HepG2 (cell line): ENCODE results near the gene FCMR. TPM values are rescaled to one million over a fixed set of nuclear protein-coding genes. Genes with fewer than 3 reads are reported as not detected.
A peak's percentile ranks its signal among the peaks of the same experiment; 100 is the strongest.

Experiments
- CBFB ChIP-seq: sonication (generic); formaldehyde crosslinking; IDR thresholded peaks from 2 replicates; pipeline ENCODE4 v1.4.0; 2020; ENCODE audit warnings: missing genetic modification reagents
- DPF2 ChIP-seq: sonication (generic); formaldehyde crosslinking; IDR thresholded peaks from 2 replicates; pipeline ENCODE4 v1.4.0; 2020; ENCODE audit warnings: mild to moderate bottlenecking, low read depth, missing genetic modification reagents, borderline replicate concordance
- ELF3 ChIP-seq: IDR thresholded peaks from 2 replicates; pipeline ENCODE4 v1.6.1; 2016; ENCODE audit warnings: missing genetic modification reagents, missing compliant biosample characterization
- HOXA3 ChIP-seq: sonication (generic); formaldehyde crosslinking; IDR thresholded peaks from 2 replicates; pipeline ENCODE4 v1.5.0; 2020; ENCODE audit warnings: missing genetic modification reagents
- JARID2 ChIP-seq: sonication (generic); formaldehyde crosslinking; IDR thresholded peaks from 2 replicates; pipeline ENCODE4 v1.8.1; 2023; ENCODE audit warnings: missing genetic modification reagents, inconsistent platforms; ENCODE audit not compliant: insufficient replicate concordance
- MED1 ChIP-seq: sonication (generic); formaldehyde crosslinking; IDR thresholded peaks from 2 replicates; pipeline ENCODE4 v1.4.0; 2020; ENCODE audit warnings: missing genetic modification reagents
- NR2C2 ChIP-seq: sonication (generic); formaldehyde crosslinking; IDR thresholded peaks from 2 replicates; pipeline ENCODE4 v1.4.0; 2020; ENCODE audit warnings: missing genetic modification reagents, mild to moderate bottlenecking, moderate library complexity, borderline replicate concordance
- RBM39 ChIP-seq: fragments of 200-400 bp; formaldehyde crosslinking; IDR thresholded peaks from one replicate; pipeline ENCODE4 v1.6.1; 2018; ENCODE audit warnings: antibody characterized with exemption, mild to moderate bottlenecking, low read depth, low read length; ENCODE audit not compliant: poor library complexity, severe bottlenecking
- REL ChIP-seq: sonication (generic); formaldehyde crosslinking; conservative IDR thresholded peaks from 2 replicates; pipeline ENCODE4 v1.8.0; 2022; ENCODE audit warnings: mild to moderate bottlenecking, missing genetic modification reagents, moderate library complexity
- SIX4 ChIP-seq: sonication (generic); formaldehyde crosslinking; IDR thresholded peaks from 2 replicates; pipeline ENCODE4 v1.4.0; 2020; ENCODE audit warnings: missing genetic modification reagents
- SP1 ChIP-seq, 2 experiments: fragments of 450-650 bp in 1 of 2; sonication (generic) in 1 of 2; formaldehyde crosslinking in 1 of 2; IDR thresholded peaks; 2 replicates each; pipeline versions ENCODE4 v1.4.0 to v1.6.1; 2016 to 2020; ENCODE audit warnings: missing genetic modification reagents in 1 of 2
- STAG1 ChIP-seq: sonication (generic); formaldehyde crosslinking; IDR thresholded peaks from 2 replicates; pipeline ENCODE4 v1.4.0; 2020; ENCODE audit warnings: missing genetic modification reagents
- TRIM24 ChIP-seq: sonication (generic); formaldehyde crosslinking; IDR thresholded peaks from 2 replicates; pipeline ENCODE4 v1.8.0; 2022; ENCODE audit warnings: mild to moderate bottlenecking, missing genetic modification reagents
- ZBTB7A ChIP-seq: sonication (generic); formaldehyde crosslinking; IDR thresholded peaks from 2 replicates; pipeline ENCODE4 v1.8.0; 2022; ENCODE audit warnings: mild to moderate bottlenecking, missing genetic modification reagents
- ZFAT ChIP-seq: sonication (generic); formaldehyde crosslinking; conservative IDR thresholded peaks from 2 replicates; pipeline ENCODE4 v1.8.1; 2023; ENCODE audit warnings: missing genetic modification reagents, inconsistent platforms
- ZNF264 ChIP-seq: sonication (generic); formaldehyde crosslinking; IDR thresholded peaks from 2 replicates; pipeline ENCODE4 v1.4.0; 2020; ENCODE audit warnings: missing genetic modification reagents
- ZNF331 ChIP-seq: sonication (generic); formaldehyde crosslinking; IDR thresholded peaks from 2 replicates; pipeline ENCODE4 v1.4.0; 2020; ENCODE audit warnings: missing genetic modification reagents
- ZNF589 ChIP-seq: sonication (generic); formaldehyde crosslinking; conservative IDR thresholded peaks from 2 replicates; pipeline ENCODE4 v1.8.0; 2022; ENCODE audit warnings: mild to moderate bottlenecking, moderate library complexity, missing genetic modification reagents
- ZNF703 ChIP-seq: sonication (generic); formaldehyde crosslinking; IDR thresholded peaks from 2 replicates; pipeline ENCODE4 v1.5.1; 2020; ENCODE audit warnings: missing genetic modification reagents, mild to moderate bottlenecking, moderate library complexity, borderline replicate concordance
- ZNF816 ChIP-seq: sonication (generic); formaldehyde crosslinking; IDR thresholded peaks from 2 replicates; pipeline ENCODE4 v1.8.0; 2022; ENCODE audit warnings: missing genetic modification reagents, mild to moderate bottlenecking, borderline replicate concordance
- polyA plus RNA-seq, 8 experiments: library from polyadenylated mRNA; depleted of rRNA in 3 of 8; stranded (reverse) in 7 of 8; unstranded in 1 of 8; fragments of >200 nt; fragmentation: Illumina TruSeq in 4 of 8; extraction: Trizol in 4 of 8; gene quantifications; 2 replicates each; pipeline versions ENCODE4 v1.2.1 to v1.2.3, GENCODE V29; 2011 to 2016; ENCODE audit warnings: low read depth in 4 of 8, missing spikeins in 1 of 8, mixed read lengths in 1 of 8; ENCODE audit not compliant: insufficient read depth in 1 of 8
- total RNA-seq, 5 experiments: library from RNA; depleted of rRNA; stranded (reverse); fragments of >200 nt; fragmentation: Illumina TruSeq; extraction: Trizol; gene quantifications; 2 replicates each; pipeline ENCODE4 v1.2.3, GENCODE V29; 2016; ENCODE audit warnings: low read depth in 1 of 5
- TF ChIP-seq, protein P1 (sequence below): sonication (generic); formaldehyde crosslinking; conservative IDR thresholded peaks from 2 replicates; pipeline ENCODE4 v1.4.0; 2020; ENCODE audit warnings: mild to moderate bottlenecking, missing genetic modification reagents, moderate library complexity
- TF ChIP-seq, protein P2 (sequence below): sonication (generic); formaldehyde crosslinking; IDR thresholded peaks from 2 replicates; pipeline ENCODE4 v1.8.1; 2023; ENCODE audit warnings: mild to moderate bottlenecking, inconsistent platforms, moderate library complexity, missing genetic modification reagents, borderline replicate concordance
- TF ChIP-seq, protein P3 (sequence below): sonication (generic); formaldehyde crosslinking; IDR thresholded peaks from 2 replicates; pipeline ENCODE4 v1.5.1; 2020; ENCODE audit warnings: mild to moderate bottlenecking, moderate library complexity, missing genetic modification reagents
- TF ChIP-seq, protein P4 (sequence below): fragments of 450-650 bp; IDR thresholded peaks from 2 replicates; pipeline ENCODE4 v1.6.1; 2017

The FCMR gene
- total and polyA plus RNA-seq, 2 of the 13 experiments (the other 11 are each of a cell fraction or from before 2014, with no cell fraction given) = not detected

DNA sequence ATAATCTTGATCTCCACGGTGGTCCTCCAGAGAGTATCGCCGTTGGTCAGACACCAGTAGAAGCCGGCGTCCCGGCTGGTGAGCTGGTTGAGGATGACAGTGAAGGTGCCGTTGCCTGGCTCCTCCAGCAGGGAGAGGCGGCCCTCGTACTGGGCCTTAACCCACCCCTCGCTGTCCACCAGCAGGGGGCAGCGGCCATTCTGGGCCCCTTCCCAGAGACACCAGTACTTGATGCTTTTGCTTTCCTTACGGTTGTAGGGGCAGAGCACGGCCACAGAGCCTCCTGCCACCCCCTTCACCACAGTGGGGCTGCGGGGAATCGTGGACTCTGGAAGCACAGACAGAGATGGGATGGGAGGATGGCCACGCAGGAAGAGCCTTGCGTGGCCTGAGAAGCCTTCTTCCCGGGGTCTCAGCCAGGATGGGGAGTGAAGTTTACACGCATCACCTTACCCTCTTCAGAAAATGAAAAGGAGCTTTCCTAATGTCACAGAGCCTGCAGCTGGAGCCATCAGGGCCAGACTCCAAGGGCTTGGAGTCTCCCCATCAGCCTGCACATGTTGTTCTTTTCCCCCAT, 13.8 kb upstream of the FCMR start (continued):
- peak; percentile 92 for TF ChIP-seq STAG1 (CRISPR knock-in tag)
- no peak for TF ChIP-seq ZNF264 (CRISPR knock-in tag)
- TF ChIP-seq, protein P1, sequence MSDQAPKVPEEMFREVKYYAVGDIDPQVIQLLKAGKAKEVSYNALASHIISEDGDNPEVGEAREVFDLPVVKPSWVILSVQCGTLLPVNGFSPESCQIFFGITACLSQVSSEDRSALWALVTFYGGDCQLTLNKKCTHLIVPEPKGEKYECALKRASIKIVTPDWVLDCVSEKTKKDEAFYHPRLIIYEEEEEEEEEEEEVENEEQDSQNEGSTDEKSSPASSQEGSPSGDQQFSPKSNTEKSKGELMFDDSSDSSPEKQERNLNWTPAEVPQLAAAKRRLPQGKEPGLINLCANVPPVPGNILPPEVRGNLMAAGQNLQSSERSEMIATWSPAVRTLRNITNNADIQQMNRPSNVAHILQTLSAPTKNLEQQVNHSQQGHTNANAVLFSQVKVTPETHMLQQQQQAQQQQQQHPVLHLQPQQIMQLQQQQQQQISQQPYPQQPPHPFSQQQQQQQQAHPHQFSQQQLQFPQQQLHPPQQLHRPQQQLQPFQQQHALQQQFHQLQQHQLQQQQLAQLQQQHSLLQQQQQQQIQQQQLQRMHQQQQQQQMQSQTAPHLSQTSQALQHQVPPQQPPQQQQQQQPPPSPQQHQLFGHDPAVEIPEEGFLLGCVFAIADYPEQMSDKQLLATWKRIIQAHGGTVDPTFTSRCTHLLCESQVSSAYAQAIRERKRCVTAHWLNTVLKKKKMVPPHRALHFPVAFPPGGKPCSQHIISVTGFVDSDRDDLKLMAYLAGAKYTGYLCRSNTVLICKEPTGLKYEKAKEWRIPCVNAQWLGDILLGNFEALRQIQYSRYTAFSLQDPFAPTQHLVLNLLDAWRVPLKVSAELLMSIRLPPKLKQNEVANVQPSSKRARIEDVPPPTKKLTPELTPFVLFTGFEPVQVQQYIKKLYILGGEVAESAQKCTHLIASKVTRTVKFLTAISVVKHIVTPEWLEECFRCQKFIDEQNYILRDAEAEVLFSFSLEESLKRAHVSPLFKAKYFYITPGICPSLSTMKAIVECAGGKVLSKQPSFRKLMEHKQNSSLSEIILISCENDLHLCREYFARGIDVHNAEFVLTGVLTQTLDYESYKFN (CRISPR knock-in tag) = no peak
- TF ChIP-seq, protein P2, sequence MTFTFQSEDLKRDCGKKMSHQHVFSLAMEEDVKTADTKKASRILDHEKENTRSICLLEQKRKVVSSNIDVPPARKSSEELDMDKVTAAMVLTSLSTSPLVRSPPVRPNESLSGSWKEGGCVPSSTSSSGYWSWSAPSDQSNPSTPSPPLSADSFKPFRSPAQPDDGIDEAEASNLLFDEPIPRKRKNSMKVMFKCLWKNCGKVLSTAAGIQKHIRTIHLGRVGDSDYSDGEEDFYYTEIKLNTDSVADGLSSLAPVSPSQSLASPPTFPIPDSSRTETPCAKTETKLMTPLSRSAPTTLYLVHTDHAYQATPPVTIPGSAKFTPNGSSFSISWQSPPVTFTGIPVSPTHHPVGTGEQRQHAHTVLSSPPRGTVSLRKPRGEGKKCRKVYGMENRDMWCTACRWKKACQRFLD (CRISPR knock-in tag) = no peak
- TF ChIP-seq NR2C2 = no peak
- TF ChIP-seq ELF3 (CRISPR knock-in tag) = peak; percentile 37; the same call in 1 of the 2 replicates
- no peak for TF ChIP-seq ZNF589
- TF ChIP-seq, protein P3, sequence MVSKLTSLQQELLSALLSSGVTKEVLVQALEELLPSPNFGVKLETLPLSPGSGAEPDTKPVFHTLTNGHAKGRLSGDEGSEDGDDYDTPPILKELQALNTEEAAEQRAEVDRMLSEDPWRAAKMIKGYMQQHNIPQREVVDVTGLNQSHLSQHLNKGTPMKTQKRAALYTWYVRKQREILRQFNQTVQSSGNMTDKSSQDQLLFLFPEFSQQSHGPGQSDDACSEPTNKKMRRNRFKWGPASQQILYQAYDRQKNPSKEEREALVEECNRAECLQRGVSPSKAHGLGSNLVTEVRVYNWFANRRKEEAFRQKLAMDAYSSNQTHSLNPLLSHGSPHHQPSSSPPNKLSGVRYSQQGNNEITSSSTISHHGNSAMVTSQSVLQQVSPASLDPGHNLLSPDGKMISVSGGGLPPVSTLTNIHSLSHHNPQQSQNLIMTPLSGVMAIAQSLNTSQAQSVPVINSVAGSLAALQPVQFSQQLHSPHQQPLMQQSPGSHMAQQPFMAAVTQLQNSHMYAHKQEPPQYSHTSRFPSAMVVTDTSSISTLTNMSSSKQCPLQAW (CRISPR knock-in tag) = peak; percentile 54; the same call in 1 of the 2 replicates
- no peak for TF ChIP-seq DPF2 (CRISPR knock-in tag)
- TF ChIP-seq ZNF703 (CRISPR knock-in tag) = no peak
- no peak for TF ChIP-seq JARID2
- TF ChIP-seq, protein P4, sequence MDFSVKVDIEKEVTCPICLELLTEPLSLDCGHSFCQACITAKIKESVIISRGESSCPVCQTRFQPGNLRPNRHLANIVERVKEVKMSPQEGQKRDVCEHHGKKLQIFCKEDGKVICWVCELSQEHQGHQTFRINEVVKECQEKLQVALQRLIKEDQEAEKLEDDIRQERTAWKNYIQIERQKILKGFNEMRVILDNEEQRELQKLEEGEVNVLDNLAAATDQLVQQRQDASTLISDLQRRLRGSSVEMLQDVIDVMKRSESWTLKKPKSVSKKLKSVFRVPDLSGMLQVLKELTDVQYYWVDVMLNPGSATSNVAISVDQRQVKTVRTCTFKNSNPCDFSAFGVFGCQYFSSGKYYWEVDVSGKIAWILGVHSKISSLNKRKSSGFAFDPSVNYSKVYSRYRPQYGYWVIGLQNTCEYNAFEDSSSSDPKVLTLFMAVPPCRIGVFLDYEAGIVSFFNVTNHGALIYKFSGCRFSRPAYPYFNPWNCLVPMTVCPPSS = no peak
- TF ChIP-seq ZNF331 (CRISPR knock-in tag) = peak; percentile 54
- no peak for TF ChIP-seq REL (CRISPR knock-in tag)
- TF ChIP-seq SIX4 (CRISPR knock-in tag) = no peak
- no peak for TF ChIP-seq SP1 (IDR thresholded peaks at IDR 0.05)
- TF ChIP-seq SP1 (CRISPR knock-in tag; IDR thresholded peaks at IDR 0.05) = peak; percentile 56
- no peak for TF ChIP-seq TRIM24
- TF ChIP-seq ZBTB7A (CRISPR knock-in tag) = no peak
- no peak for TF ChIP-seq ZNF816 (CRISPR knock-in tag)
- no peak for TF ChIP-seq ZFAT (CRISPR knock-in tag)
- TF ChIP-seq HOXA3 = peak; percentile 52; the same call in 1 of the 2 replicates
- TF ChIP-seq MED1 (CRISPR knock-in tag) = no peak
- TF ChIP-seq RBM39 = no peak
- peak; percentile 59; the same call in 1 of the 2 replicates for TF ChIP-seq CBFB (CRISPR knock-in tag)
